Endometrial microvascular endothelial cells (primary cell): ENCODE measurements around the gene CSTF1. TPM values are rescaled to one million over a fixed set of nuclear protein-coding genes. Genes with fewer than 3 reads are reported as not detected.
"Not testable (repeated sequence)": the region's sequence is repeated elsewhere in the genome, so short reads cannot be mapped to it uniquely, and the experiment has no call there.

Experiments used
- in situ Hi-C: cut with HindIII; loops from 2 replicates; pipeline ENCODE4 v1.10.0; 2017; ENCODE audit warnings: low sequenced_read_pairs, low pct_unique_long_range_greater_than_20kb; ENCODE audit errors: inconsistent ontology term
- total RNA-seq: library from RNA; depleted of rRNA; stranded (reverse); fragments of >200 nt; gene quantifications from one replicate; pipeline ENCODE4 v1.2.3, GENCODE V29; 2015; ENCODE audit errors: inconsistent ontology term

Gene CSTF1
- total RNA-seq, 1 donor from 2014 or later: 53.6 TPM

- in situ Hi-C loops: no loop called here
Observed at GRCh38 chr20:56363491-56363890, 29.0 kb upstream of the CSTF1 start.

GRCh38 chr20:56368351-56369134 is 23.9 kb upstream of the CSTF1 start:
- in situ Hi-C loops: no loop called here

- in situ Hi-C loops: no loop called here
Observed at GRCh38 chr20:56369179-56369578, 23.3 kb upstream of the CSTF1 start.

- in situ Hi-C loops: no loop called here
Observed at GRCh38 chr20:56371977-56372376, 20.5 kb upstream of the CSTF1 start.

- in situ Hi-C loops: no loop called here
Observed at GRCh38 chr20:56372850-56373249, 19.6 kb upstream of the CSTF1 start.

GRCh38 chr20:56373942-56374341 is 18.5 kb upstream of the CSTF1 start:
- in situ Hi-C loops: no loop called here

- in situ Hi-C loops: no loop called here
Observed at GRCh38 chr20:56376331-56376730, 16.1 kb upstream of the CSTF1 start.

GRCh38 chr20:56378386-56378785 is 14.1 kb upstream of the CSTF1 start:
- in situ Hi-C loops: no loop called here

GRCh38 chr20:56380375-56380774 is 12.1 kb upstream of the CSTF1 start:
- in situ Hi-C loops: no loop called here

- in situ Hi-C loops: no loop called here
Observed at GRCh38 chr20:56381501-56381900, 10.9 kb upstream of the CSTF1 start.

- in situ Hi-C loops: no loop called here
Observed at GRCh38 chr20:56382696-56383095, 9.7 kb upstream of the CSTF1 start.

GRCh38 chr20:56383334-56383733 is 9.1 kb upstream of the CSTF1 start:
- in situ Hi-C loops: no loop called here

- in situ Hi-C loops: no loop called here
Observed at GRCh38 chr20:56385130-56385529, 7.3 kb upstream of the CSTF1 start.

- in situ Hi-C loops: no loop called here
Observed at GRCh38 chr20:56386219-56386618, 6.2 kb upstream of the CSTF1 start.

GRCh38 chr20:56388882-56389281 is 3.6 kb upstream of the CSTF1 start:
- in situ Hi-C loops: no loop called here

- in situ Hi-C loops: no loop called here
Observed at GRCh38 chr20:56389807-56390206, 2.6 kb upstream of the CSTF1 start.

GRCh38 chr20:56390396-56390795 is 2.0 kb upstream of the CSTF1 start:
- in situ Hi-C loops: not testable (repeated sequence)

- in situ Hi-C loops: no loop called here
Observed at GRCh38 chr20:56391037-56391436, 1.4 kb upstream of the CSTF1 start.

GRCh38 chr20:56391596-56392131 is 781 bp upstream of the CSTF1 start:
- in situ Hi-C loops: no loop called here

GRCh38 chr20:56392881-56393482 is 537 bp downstream of the CSTF1 start:
- in situ Hi-C loops: no loop called here
